Panc1 (cell line): ENCODE results near the gene CSF1. TPM values are rescaled to one million over a fixed set of nuclear protein-coding genes. Genes with fewer than 3 reads are reported as not detected.

ENCODE experiments used
- ATAC-seq: fragments of 200-7000 bp; cut with Tn5 transposase; 2 replicates; pipeline ENCODE4 v1.9.1; 2020; ENCODE audit warnings: mild to moderate bottlenecking, moderate library complexity
- BruUV-seq: library from RNA; stranded (reverse); fragments of 400-500 nt; replicated peaks from 2 replicates; lab custom pipeline; 2021; lab: Mats Ljungman, UMichigan
- CTCF ChIA-PET: fragments of 300-600 bp; sonication (Branson Sonifier 250); formaldehyde crosslinking; loops from one replicate; lab custom pipeline; 2022; ENCODE audit warnings: antibody characterized with exemption; lab: Charles Lee
- POLR2A ChIA-PET: fragments of 300-600 bp; sonication (Branson Sonifier 250); formaldehyde crosslinking; loops from one replicate; lab custom pipeline; 2022; ENCODE audit warnings: antibody characterized with exemption; lab: Charles Lee
- DNase-seq: peaks from one replicate; pipeline ENCODE4 v3.0.0-alpha.2; 2010; ENCODE audit warnings: low read depth, low spot score
- H3K27ac ChIP-seq: 2 replicates; pipeline ENCODE4 v1.5.1; 2011; ENCODE audit warnings: mild to moderate bottlenecking, low read length, inconsistent platforms
- H3K27me3 ChIP-seq: fragments of 200-500 bp; sonication (Bioruptor generic); 2 replicates; pipeline ENCODE4 v1.6.0; 2014; ENCODE audit warnings: low read length, inconsistent platforms; ENCODE audit not compliant: control insufficient read depth, insufficient read depth
- H3K36me3 ChIP-seq: fragments of 200-500 bp; sonication (Bioruptor generic); 2 replicates; pipeline ENCODE4 v1.5.1; 2014; ENCODE audit warnings: inconsistent platforms, mild to moderate bottlenecking, low read length, moderate library complexity; ENCODE audit not compliant: control insufficient read depth, insufficient read depth
- H3K4me1 ChIP-seq: 2 replicates; pipeline ENCODE4 v1.5.1; 2011; ENCODE audit warnings: inconsistent platforms, mild to moderate bottlenecking, low read length, moderate library complexity; ENCODE audit not compliant: control insufficient read depth, insufficient read depth
- H3K4me3 ChIP-seq, 2 experiments: 2 replicates each; pipeline ENCODE4 v1.5.1; 2011 to 2012; ENCODE audit warnings: low read depth in 2 of 2, low read length in 2 of 2, mild to moderate bottlenecking in 2 of 2, inconsistent platforms in 1 of 2, moderate library complexity in 1 of 2
- H3K9me3 ChIP-seq: fragments of 200-500 bp; sonication (Bioruptor generic); 2 replicates; pipeline ENCODE4 v1.5.1; 2014; ENCODE audit warnings: low read depth, mild to moderate bottlenecking, inconsistent platforms, low read length, moderate library complexity; ENCODE audit not compliant: control insufficient read depth, insufficient read depth
- CTCF ChIP-seq: fragments of 450-650 bp; IDR thresholded peaks from 2 replicates; pipeline ENCODE4 v1.5.1; 2017; ENCODE audit warnings: mild to moderate bottlenecking
- POLR2AphosphoS5 ChIP-seq: IDR thresholded peaks from 2 replicates; pipeline ENCODE4 v1.6.1; 2012; ENCODE audit warnings: mild to moderate bottlenecking, low read depth, low read length, moderate library complexity
- SIN3A ChIP-seq: IDR thresholded peaks from 2 replicates; pipeline ENCODE4 v1.6.1; 2012; ENCODE audit warnings: low read depth, mild to moderate bottlenecking, low read length, moderate library complexity, borderline replicate concordance; ENCODE audit not compliant: insufficient read depth
- TCF7L2 ChIP-seq: IDR thresholded peaks from 2 replicates; pipeline ENCODE4 v1.6.1; 2011; ENCODE audit warnings: mild to moderate bottlenecking, low read depth, low read length, inconsistent platforms
- in situ Hi-C: cut with HindIII; loops from 2 replicates; pipeline ENCODE4 v1.10.0; 2016; ENCODE audit warnings: low sequenced_read_pairs, low pct_unique_long_range_greater_than_20kb
- intact Hi-C: fragments of 100-400 bp; cut with micrococcal nuclease; formaldehyde crosslinking; loops from one replicate; pipeline ENCODE4 v1.10.0; 2022; ENCODE audit not compliant: unreplicated experiment
- total RNA-seq: library from RNA; stranded (reverse); gene quantifications from one replicate; pipeline ENCODE4 v1.2.1, GENCODE V29; 2021; ENCODE audit not compliant: unreplicated experiment
- TF ChIP-seq, protein P1 (sequence below), 2 experiments: IDR thresholded peaks; 2 replicates each; pipeline ENCODE4 v1.6.1; 2011 to 2012; ENCODE audit warnings: low read depth in 2 of 2, control low read depth in 1 of 2, low read length in 1 of 2, mild to moderate bottlenecking in 1 of 2, moderate library complexity in 1 of 2; ENCODE audit not compliant: insufficient read depth in 1 of 2

CSF1 gene
- total RNA-seq, 1 experiment from 2014 or later = 217 TPM

- DNase-seq (no peak), ATAC-seq (no peak)
- ChIA-PET CTCF (interaction anchor here (0.5 kb wide), 1 partner anchor 359 kb away, joined by 3 read pairs; the partner anchor contains the start of gene GPR61), POLR2A (no interaction called here)
- BruUV-seq = no TSS peak
- Histone ChIP-seq H3K4me1 (peaks cover 4% of the 10 kb centered on the region; the same call in 1 of the 2 replicates), H3K4me3 (no peak overlapping the region), H3K36me3 (no peaks in the 10 kb centered on the region), H3K27ac (peak overlapping the region; percentile 23; the same call in 1 of the 2 replicates), H3K27me3 (no peaks in the 10 kb centered on the region), H3K9me3 (no peaks in the 10 kb centered on the region)
- in situ Hi-C loops (no loop called here), intact Hi-C loops (no loop called here)
- TF ChIP-seq POLR2AphosphoS5 (no peak), CTCF (no peak), SIN3A (no peak), TCF7L2 (no peak)
- TF ChIP-seq, protein P1, sequence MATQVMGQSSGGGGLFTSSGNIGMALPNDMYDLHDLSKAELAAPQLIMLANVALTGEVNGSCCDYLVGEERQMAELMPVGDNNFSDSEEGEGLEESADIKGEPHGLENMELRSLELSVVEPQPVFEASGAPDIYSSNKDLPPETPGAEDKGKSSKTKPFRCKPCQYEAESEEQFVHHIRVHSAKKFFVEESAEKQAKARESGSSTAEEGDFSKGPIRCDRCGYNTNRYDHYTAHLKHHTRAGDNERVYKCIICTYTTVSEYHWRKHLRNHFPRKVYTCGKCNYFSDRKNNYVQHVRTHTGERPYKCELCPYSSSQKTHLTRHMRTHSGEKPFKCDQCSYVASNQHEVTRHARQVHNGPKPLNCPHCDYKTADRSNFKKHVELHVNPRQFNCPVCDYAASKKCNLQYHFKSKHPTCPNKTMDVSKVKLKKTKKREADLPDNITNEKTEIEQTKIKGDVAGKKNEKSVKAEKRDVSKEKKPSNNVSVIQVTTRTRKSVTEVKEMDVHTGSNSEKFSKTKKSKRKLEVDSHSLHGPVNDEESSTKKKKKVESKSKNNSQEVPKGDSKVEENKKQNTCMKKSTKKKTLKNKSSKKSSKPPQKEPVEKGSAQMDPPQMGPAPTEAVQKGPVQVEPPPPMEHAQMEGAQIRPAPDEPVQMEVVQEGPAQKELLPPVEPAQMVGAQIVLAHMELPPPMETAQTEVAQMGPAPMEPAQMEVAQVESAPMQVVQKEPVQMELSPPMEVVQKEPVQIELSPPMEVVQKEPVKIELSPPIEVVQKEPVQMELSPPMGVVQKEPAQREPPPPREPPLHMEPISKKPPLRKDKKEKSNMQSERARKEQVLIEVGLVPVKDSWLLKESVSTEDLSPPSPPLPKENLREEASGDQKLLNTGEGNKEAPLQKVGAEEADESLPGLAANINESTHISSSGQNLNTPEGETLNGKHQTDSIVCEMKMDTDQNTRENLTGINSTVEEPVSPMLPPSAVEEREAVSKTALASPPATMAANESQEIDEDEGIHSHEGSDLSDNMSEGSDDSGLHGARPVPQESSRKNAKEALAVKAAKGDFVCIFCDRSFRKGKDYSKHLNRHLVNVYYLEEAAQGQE (IDR thresholded peaks at IDR 0.05; ENCODE audit: insufficient read depth in 1 of 2, low read depth in 2 of 2, low read length in 1 of 2) = no peak
Measured at GRCh38 chr1:109898842-109899241, 11.8 kb upstream of the CSF1 start.

DNA sequence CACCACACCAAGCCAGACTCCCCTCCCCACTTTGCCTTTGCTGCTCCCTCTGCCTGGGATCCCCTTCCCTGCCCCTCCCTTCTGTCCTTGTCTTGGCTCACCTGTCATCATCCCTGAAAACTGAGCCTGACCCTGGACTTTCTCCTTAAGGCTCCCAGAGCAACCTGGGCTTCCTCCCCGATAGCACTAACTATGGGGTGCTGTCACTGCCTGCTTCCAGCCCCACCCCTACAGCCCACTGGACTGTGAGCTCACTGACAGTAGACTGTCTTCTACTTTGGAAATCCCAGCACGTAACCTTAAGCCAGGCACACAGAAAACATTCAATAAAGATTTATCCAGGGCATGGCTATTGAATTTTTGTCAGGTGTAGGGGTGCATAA, 9.5 kb upstream of the CSF1 start:
- CTCF ChIA-PET = no interaction called here
- in situ Hi-C loops = no loop called here
- ATAC-seq = no peak
- Histone ChIP-seq H3K27me3 (no peaks in the 10 kb centered on the region), H3K36me3 (no peaks in the 10 kb centered on the region), H3K27ac (no peak overlapping the region; the same call in 1 of the 2 replicates), H3K4me3 (no peak overlapping the region), H3K4me1 (no peaks in the 10 kb centered on the region), H3K9me3 (no peaks in the 10 kb centered on the region)
- POLR2A ChIA-PET = no interaction called here
- no peak for DNase-seq
- no TSS peak for BruUV-seq
- intact Hi-C loops = no loop called here
- TF ChIP-seq CTCF = no peak
- no peak for TF ChIP-seq TCF7L2
- TF ChIP-seq, protein P1 (IDR thresholded peaks at IDR 0.05; ENCODE audit: insufficient read depth in 1 of 2, low read depth in 2 of 2, low read length in 1 of 2) = no peak
- no peak for TF ChIP-seq SIN3A
- no peak for TF ChIP-seq POLR2AphosphoS5
